NT2/D1 (cell line): ENCODE measurements around the gene TMEM245.

ENCODE experiments used
- SUZ12 ChIP-seq: IDR thresholded peaks from 2 replicates; pipeline ENCODE4 v1.6.1; 2011; ENCODE audit not compliant: insufficient read length, insufficient read depth; ENCODE audit errors: extremely low read depth
- ZNF274 ChIP-seq: IDR thresholded peaks from 2 replicates; pipeline ENCODE4 v1.6.1; 2011; ENCODE audit warnings: mild to moderate bottlenecking, low read depth, low read length

DNA sequence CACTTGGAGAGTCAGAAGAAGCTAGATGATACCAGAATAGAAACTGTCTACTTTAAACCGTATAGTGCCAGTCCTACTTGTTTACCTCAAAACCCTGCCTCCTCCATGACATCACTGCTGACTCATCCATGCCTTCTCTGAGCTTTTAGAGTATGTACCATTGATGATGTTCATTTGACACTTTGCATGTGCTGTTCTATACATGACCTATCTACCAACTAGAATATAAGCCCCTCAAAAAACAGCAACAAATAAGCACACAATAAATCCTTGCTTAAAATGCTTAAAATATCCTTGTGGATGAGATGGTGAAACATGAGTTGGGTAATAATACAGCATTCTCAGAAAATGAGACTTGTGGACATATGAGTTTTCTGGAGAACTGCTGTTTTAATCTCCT, 109.0 kb downstream of the TMEM245 start:
- TF ChIP-seq SUZ12 (no peak), ZNF274 (no peak)
